Measurements from ENCODE around the gene SNX9.
"Not testable (repeated sequence)": the region's sequence is repeated elsewhere in the genome, so short reads cannot be mapped to it uniquely, and the experiment has no call there.

Gene SNX9

GRCh38 chr6:157823001-157823527 is at the start of gene SNX9:
Gene SNX9, plus strand, starts transcription at chr6:157823246. Its CDS starts 189 bp downstream, at chr6:157823435.
- peak; percentile 87 for DNase-seq

GRCh38 chr6:157773248-157773773 is 49.7 kb upstream of the SNX9 start:
- peak; percentile 68 for DNase-seq

GRCh38 chr6:157774153-157775135 is 48.6 kb upstream of the SNX9 start:
- DNase-seq, result peak; percentile 39

DNA sequence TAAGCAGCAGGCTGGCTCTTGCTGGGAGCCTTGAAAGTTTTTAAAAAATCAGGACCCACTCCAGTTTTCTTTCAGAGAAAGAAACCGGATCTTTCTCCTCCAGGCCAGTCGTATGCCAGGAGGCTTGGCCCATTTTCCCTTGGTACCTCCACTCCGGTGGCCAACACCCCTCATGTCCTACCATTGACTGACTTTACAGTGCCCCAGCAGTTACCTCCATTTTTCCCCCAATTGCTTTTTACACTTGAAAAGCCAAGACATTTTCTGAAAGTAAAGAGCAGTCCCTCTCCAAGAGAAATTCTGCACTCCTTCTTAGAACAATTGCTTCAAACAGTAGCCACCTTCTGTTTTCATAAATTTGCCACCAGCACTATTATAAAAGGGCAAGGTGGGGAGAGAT is 47.7 kb upstream of the SNX9 start:
- DNase-seq, result no peak

DNA sequence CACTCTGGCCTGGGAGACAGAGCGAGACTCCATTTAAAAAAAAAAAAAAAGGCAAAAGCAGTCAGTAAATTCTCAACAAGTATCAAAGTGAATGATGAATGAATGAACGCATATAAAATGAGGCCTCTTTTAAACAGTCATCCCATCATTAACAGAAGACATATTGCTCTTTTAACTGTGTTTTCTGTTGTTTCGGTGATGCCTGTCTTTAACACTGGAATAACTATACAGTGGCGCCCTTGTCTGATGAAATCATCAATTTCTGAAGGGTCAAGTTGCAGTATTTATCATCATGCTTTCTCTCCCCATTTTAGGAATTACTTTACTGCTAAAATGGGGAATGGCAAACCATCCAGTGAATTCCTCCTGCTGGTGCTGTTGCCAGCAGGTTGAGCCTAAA is 45.7 kb upstream of the SNX9 start:
- no peak for DNase-seq

DNA sequence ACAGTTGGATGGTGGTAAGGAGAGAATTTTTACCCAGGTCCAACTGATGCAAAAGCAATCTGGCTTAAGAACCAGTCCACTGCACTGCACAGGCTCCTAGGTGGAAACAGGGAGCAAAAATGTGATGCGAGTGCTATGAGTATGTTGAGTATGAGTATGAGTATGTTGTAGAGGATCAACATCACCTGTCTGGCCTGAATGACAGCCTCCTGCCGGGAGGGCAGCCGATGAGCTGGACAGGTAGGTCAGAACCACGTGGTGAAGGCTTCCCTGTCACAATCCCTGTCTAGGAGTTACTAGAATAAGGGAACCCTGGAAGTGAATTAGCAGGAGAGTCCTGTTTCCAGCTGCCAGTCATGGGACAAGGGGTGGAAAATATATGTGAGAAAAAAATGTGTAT is 44.3 kb upstream of the SNX9 start:
- DNase-seq, result no peak

DNA sequence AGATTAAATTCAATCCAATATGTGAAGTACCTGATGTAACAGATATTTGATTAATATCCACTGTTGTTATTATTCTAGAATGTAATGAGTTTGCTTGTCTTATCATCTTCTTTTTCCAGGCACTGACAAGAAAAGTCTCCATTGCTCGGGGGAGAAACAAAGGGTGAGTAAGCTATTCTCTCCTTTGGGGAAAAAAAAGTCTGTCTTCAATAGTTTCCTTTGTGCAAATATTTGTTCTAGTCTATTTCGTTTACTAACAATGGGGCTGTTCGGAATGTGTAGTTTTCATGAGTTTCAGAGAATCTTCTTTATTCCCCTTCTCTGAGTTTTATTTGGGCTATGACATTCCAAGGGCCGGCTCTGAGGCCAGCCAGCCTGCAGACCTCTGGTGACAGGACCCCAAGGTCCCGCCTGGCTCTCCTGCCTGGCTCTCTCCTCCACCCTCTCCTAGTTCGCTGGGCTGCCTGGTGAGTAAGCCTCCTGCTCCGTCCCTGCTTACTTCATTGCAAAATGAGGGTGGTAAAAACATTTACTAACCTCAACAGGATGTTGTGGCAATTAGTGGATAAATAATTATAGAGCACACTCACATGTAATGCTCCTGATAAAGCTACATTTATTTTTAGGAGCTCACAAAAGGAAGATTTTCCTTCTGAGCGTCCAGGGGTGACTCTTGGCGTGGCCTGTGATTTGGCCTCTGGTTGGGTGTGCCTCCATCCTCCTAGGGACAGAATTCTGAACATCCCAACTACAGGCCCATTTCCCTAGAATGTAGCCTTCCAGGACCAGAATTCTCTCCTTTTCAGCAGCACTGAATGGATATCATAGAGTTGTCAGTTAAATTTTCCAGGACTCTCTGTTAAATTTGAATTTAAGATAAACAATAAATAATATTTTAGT is 43.1 kb upstream of the SNX9 start:
- DNase-seq, result no peak

DNA sequence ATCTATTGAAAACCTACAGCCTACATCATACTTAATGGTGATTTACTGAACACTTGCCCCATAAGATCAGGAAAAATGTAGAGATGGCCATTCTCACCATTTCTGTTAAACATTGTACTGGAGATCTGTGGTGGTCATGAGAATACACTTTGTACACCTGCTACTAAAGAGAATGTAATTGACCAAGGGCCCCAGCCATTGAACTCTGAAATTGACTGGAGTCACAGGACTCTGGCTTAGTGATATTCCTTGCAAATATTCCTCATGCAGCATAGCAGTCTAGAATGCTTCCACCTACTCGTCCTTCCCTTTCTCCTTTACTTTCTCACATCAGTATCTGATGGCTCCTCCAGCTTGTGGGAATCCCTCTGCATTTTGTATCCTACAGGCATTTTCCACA is 37.4 kb upstream of the SNX9 start:
- no peak for DNase-seq

GRCh38 chr6:157786221-157786620 is 36.8 kb upstream of the SNX9 start:
- DNase-seq, result no peak

DNA sequence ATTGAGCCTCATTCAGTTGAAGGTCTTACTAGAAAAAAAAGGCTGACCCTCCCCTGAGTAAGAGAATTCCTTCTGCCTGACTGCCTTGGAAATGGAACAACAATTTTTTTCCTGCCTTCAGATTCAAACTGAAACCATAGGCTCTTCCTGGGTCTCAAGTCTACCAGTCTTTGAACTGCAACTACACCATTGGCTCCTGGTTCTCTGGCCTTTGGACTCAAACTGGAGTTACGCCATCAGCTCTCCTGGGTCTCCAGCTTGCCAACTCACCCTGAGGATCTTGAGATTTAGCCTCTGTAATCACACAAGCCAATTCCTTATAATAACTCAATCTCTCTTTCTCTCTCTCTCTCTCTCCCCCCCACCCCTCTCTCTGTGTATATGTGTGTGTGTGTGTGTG is 36.0 kb upstream of the SNX9 start:
- no peak for DNase-seq

DNA sequence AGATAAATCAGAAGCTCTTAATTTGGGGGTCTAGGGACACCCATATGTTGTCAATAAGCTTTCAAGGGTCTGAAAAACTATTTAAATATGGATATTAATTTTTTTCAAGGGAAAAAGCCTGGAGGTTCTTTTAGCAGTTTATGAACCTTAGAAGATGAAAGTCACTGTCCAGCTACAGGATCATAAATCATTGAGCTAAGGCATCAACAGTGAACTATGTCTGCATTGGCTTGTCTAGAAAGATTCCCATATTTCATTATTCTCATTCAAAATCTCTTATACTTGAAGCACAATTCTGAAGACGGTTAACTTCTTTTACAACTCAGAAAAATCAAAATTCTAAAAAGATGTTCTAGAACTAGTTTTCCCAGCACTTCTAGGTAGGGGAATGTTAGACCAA is 34.9 kb upstream of the SNX9 start:
- no peak for DNase-seq

DNA sequence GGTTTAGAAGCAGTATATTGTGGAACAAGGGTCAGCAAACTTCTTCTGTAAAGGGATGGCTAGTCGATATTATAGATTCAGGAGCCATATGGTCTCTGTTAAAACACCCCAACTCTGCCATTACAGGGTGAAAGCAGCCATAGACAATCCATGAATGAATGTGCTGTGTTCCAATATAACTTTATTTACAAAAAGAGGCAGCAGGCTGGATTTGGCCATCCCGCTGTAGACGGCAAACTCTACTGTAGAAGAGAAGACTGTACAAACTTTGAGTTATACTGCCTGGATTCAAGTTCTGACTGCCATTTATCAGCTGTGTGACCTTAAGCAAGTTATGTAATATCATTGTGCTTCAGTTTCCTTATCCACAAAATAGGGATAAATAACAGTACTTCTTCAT is 33.7 kb upstream of the SNX9 start:
- no peak for DNase-seq

GRCh38 chr6:157789861-157790260 is 33.2 kb upstream of the SNX9 start:
- DNase-seq, result no peak

GRCh38 chr6:157790548-157791160 is 32.4 kb upstream of the SNX9 start:
- peak; percentile 29 for DNase-seq

DNA sequence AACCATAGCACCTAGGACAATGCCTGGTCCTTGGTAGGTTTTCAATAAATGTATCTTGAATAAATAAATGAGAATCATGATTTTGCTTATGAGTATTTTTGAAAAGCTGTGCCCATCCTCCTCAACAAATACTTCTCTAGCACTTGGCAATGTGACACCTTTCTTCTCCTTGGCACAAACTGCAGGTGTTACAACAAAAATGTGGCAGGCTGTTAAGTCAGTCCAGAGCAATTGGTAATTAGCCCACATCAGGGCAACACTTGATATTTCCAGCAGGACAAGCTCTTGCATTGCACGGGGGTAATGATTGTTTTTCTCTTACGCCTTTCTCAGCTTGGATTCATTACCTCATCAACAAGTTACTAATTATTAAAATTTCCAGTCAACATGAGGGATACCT is 31.6 kb upstream of the SNX9 start:
- DNase-seq, result no peak

GRCh38 chr6:157792671-157793070 is 30.4 kb upstream of the SNX9 start:
- no peak for DNase-seq

DNA sequence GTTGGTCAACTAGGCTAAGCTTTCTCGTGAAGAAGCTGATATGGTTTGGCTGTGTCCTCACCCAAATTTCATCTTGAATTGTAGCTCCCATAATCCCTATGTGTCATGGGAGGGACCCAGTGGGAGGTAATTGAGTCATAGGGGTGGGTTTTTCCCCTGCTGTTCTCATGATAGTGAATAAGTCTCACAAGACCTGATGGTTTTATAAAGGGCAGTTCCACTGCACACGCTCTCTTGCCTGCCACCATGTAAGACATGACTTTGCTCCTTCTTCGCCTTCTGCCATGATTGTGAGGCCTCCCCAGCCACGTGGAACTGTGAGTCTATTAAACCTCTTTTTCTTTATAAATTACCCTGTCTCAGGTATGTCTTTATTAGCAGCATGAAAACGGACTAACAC is 29.0 kb upstream of the SNX9 start:
- DNase-seq, result not testable (repeated sequence)

DNA sequence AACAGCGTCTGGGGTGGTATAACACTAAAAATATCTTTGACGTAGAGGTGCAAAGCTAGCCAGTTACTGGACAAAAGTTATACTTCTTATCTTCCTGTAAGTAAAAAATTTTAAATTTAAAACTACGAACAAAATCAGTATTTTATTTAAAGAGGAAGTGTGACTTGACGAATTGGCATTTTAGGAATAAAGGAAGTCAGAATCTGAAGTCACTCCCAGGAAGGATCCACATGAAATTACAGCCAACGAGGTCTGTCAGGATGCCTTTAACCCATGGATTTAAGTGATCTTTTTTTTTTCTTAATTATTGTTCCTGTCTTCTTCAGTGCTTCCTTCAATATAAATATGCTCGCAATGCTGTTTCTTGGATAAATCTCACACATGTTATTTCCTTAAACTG is 27.2 kb upstream of the SNX9 start:
- no peak for DNase-seq

GRCh38 chr6:157798851-157799250 is 24.2 kb upstream of the SNX9 start:
- no peak for DNase-seq

- DNase-seq, result peak; percentile 57
Observed at GRCh38 chr6:157799561-157799960, 23.5 kb upstream of the SNX9 start.

DNA sequence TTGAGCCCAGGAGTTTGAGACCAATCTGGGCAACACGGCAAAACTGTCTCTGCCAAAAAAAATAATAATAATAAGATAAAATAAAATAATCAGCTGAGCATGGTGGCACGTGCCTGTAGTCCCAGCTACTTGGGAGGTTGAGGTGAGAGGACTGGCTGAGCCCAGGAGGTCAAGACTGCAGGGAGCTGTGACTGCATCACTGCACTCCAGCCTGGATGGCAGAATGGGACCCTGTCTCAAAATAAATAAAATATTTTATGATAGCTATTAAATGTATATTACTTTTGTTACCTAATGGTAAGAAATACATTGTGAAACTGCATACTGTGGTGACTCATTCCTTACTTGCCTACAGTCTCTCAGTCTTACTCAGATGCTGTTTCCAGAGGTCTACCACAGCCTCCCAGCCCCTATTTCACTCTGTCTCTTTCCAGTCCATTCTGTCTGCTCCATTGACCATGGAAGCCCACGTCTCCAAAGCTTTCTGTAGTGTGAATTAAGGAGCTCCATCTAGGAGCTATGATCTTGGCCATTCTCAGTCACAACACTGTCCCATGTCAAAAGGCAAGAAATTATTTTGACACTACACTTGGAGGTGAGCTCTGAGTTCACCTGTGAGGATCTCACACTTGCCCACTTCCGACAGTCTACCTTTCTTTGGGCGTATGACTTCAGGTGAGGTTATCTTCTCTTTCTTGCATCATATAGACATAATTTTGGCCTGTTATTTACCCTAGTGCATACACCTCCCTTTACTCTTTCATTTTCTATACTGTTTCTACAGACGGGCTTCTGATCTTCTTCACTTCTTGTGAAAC is 22.4 kb upstream of the SNX9 start:
- no peak for DNase-seq
